Myocyte (in vitro differentiated cells): ENCODE measurements around the gene SEPTIN1. TPM values are rescaled to one million over a fixed set of nuclear protein-coding genes. Genes with fewer than 3 reads are reported as not detected.

ENCODE experiments used
- DNase-seq: peaks from one replicate; pipeline ENCODE4 v3.0.0-alpha.2; 2012; ENCODE audit warnings: low read depth
- polyA plus RNA-seq: library from polyadenylated mRNA; unstranded; fragments of >200 nt; gene quantifications from one replicate; pipeline ENCODE4 v1.2.1, GENCODE V29; 2012; ENCODE audit warnings: missing spikeins
- total RNA-seq: library from RNA; depleted of rRNA; stranded (reverse); fragments of >200 nt; gene quantifications from 2 replicates; pipeline ENCODE4 v1.2.3, GENCODE V29; 2014

The SEPTIN1 gene
- total RNA-seq, result 0.13 TPM in 1 of 2 replicates, not detected in the other
- polyA plus RNA-seq, result 2.9 TPM

DNA sequence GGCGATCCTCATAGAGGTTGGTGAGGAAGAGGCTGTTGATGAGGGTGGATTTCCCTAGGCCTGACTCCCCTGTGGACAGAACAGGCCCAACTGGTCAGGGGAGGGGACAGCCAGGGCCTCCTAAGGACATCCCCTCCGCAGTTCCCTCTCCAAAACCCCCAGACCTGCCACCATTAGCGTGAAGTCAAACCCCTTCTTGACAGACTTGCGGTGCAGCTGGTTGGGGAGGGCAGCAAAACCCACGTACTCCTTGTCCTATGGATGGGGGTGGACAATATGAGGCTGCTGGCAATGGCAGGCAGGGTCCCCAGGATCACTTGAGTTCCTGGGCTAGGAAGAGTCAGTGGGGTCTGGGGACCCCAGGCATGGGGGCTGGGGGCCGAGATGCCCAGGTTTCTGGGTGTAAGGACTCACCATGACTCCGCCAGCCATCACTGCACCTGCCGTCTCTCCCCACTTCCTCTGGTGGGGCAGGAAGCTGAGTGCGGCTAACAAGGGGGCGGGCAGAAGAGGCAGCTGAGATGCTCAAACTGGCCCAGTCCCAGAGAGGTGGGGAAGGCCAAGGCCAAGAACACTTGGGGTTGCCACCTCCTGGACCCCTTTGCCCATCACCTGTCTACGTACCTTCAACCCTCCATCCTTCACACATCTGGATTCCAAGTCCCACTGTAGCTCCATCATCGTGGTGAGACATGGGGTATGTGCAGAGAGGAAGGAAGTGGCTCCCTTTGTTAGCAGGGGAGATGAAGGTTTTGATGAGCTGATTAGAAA is at the start of gene SEPTIN1:
Gene SEPTIN1, minus strand, starts transcription at position 451 of the 771 bp plus-strand sequence. Its CDS starts 19 bp downstream, at position 432.
- DNase-seq, result peak; percentile 44

GRCh38 chr16:30430428-30430970 is 48.1 kb upstream of the SEPTIN1 start:
- DNase-seq, result no peak

GRCh38 chr16:30429678-30430427 is 47.5 kb upstream of the SEPTIN1 start, which contains the start of gene DCTPP1:
TSS of gene DCTPP1 (minus strand) at chr16:30430030. CDS start at chr16:30429980, 50 bp downstream.
- DNase-seq, result peak; percentile 99

DNA sequence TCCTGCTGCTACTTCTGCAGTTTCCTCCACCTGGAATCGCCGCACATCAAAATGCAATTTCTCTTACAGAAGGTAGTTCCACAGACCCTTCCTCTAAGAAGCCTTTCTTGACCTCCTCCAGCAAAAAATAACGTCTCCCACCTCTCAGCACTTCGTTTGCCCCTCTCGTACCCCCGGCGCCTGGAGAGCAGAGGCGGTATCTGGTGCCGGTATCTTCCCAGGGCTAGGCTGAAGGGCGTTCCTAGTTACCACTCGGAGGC is 47.0 kb upstream of the SEPTIN1 start:
- no peak for DNase-seq

- no peak for DNase-seq
Measured at GRCh38 chr16:30428055-30428454, 45.7 kb upstream of the SEPTIN1 start.

DNA sequence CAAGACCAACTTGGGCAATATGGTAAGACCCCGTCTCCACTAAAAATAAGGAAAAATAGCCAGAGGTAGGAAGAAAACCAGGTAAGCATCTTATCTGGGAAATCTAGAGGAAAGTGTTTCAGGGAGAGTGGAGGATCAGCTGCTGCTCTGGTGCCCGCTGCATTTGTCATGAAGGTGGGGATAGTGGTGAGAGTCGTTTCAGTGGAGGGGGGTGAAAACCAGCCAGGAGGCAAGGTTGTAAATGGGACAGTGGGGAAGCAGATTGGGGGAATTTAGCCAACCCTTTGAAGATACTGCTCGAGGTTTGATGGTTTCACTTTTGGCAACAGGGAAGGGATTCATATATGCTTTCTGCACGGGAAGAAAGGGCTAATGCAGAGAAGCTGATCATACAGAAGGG is 38.6 kb upstream of the SEPTIN1 start:
- DNase-seq, result no peak

DNA sequence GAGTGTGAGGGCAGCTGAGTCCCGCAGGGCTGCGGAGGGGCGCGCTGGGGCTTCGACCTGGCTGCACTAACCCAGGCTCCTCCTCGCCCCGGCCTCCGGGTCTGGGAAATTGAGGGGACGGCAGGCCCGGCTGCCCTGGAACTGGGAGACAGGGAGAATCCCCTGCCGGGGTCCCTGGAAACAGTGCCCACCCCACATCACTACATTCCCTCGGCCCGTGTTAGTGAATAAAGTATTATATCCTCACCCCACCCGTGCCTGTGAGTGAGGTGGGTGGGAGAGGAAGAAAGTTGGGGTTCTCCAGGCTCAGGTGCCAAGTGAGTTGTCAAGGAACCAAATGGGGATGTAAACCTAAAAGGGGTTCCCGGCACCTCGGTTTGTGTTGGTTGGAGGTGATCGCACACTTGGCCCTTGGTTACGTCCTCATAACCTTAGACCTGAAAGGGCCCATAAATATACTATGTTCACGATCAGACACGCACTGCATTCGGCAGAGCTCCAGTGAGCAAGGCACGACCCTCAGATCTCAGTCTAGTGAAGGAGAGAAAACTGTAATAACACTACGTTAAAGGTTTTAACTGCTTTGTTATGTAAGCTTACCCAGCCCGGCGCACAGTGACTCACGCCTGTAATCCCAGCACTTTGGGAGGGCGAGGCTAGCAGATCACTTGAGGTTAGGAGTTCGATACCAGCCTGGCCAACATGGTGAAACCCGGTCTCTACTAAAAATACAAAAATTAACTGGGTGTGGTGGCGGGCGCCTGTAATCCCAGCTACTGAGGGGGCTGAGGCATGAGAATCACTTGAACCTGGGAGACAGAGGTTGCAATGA is 36.2 kb upstream of the SEPTIN1 start:
- DNase-seq, result no peak

DNA sequence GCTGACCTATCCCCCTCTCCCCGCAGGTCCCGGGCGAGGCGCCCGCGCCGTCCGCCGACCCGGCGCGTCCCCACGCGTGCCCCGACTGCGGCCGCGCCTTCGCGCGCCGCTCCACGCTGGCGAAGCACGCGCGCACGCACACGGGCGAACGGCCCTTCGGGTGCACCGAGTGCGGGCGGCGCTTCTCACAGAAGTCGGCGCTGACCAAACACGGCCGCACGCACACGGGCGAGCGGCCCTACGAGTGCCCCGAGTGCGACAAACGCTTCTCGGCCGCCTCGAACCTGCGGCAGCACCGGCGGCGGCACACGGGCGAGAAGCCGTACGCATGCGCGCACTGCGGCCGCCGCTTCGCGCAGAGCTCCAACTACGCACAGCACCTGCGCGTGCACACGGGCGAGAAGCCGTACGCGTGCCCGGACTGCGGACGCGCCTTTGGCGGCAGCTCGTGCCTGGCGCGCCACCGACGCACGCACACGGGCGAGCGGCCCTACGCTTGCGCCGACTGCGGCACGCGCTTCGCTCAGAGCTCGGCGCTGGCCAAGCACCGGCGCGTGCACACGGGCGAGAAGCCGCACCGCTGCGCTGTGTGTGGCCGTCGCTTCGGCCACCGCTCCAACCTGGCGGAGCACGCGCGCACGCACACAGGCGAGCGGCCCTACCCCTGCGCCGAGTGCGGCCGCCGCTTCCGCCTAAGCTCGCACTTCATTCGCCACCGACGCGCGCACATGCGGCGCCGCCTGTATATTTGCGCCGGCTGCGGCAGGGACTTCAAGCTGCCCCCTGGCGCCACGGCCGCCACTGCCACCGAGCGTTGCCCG is 35.4 kb upstream of the SEPTIN1 start:
- peak; percentile 60 for DNase-seq

DNA sequence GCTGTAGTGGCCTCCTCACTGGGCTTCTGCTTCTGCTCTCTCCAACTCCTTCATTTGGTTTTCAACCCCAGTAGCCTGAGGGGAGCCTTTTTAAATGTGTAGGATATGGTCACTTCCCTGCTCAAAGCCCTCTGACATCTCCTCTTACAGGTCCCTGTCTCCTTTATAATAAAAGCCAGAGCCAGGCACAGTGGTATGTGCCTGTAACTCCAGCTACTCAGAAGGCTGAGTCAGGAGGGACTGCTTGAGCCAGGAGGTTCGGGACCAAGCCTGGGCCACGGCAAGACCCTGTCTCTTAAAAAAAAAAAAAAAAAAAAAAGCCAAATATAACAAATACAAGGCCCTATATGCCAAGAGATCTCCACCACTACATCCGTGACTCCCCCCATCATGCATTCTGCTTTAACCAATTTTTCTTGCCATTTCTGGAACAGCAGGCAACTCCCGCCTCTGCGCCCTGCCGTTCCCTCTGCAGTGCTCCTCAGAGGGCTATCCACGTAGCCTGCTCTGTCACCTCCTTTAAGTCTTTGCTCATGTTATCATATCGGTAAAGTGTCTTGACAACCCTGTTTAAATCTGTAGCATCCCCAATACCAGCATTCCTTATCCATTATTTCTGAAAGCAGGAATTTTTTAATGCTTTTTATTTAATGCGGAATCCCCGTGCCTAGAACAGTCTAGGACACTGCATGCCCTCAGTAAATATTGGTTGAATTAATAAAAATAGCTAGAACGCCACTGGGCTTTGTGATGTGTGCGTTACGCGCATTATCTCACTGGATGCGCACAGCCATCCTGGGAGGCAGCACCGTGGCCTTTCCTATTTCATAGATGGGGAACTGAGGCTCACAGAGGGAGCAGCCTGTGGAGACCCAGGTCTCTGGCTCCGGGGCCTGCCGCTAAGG is 34.5 kb upstream of the SEPTIN1 start:
- no peak for DNase-seq

DNA sequence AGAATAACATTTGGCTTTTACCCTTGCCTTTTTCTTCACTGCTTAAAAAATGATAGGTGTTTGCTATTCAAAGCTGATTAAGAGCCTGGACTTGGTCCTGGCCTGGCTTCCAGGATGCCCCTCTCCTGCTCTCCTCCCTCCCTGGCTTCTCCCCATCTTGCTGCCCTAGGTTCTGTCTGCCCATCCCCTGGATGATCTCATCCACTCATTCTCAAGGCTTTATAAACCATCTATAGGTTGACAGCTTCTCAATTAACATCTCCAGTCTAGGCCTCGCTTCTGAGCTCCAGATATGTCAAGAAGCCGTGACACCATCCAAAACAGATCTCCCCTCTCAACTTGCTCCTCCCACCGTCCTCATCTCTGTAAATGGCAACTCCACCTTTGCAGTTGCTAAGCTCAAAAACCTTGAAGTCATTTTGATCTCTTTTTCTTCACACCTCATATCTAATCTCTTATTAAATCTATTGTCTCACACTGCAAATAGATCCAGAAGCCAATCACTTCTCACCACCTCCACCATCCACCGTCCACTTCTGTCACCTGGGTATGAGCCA is 33.8 kb upstream of the SEPTIN1 start:
- no peak for DNase-seq

DNA sequence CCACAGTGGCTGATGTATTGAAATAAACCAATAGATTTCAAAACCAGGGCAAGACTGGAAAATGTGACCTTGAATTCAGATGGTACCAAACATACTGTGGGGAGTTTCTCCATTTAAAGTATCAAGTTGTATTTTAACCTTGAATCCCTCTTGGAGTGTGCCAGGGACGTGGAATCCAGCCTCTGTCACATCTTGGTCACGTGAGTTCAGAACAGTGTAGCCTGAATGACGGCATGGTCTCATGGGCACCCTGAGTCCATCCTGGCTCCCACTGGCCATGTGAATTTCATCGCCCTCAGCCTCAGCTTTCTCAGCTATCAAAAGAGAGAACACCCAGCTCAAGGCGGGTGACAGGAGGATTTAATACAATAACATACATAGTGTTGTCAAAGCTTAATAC is 31.8 kb upstream of the SEPTIN1 start:
- no peak for DNase-seq

DNA sequence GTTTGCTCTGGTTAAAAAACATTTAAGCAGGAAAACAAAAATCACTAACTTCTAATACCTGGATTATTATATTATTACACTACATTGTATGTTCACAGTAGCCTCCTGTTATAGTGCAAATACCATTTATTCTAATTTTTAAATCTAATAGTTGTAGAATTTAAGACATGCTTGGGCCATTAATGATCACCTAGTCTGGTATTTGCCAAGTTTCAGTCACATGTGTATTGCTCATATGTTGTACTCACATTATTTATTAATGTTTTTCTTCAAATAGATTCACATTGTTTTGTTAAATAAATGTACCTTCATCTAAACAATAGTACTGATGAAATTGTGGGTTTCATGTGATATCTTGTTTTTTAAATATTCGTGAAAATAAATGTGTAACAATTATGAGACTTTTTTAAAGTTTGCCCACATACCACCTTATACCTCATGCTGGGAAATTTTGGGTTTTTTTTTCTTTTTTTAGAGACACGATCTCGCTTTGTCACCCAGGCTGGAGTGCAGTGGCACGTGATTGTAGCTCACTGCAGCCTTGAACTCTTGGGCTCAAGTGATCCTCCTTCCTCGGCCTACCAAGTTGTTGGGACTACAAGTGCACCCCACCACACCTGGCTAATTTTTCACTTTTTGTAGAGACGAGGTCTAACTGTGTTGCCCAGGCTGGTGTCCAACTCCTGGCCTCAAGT is 30.9 kb upstream of the SEPTIN1 start:
- DNase-seq, result no peak

- DNase-seq, result peak; percentile 92
Measured at GRCh38 chr16:30409125-30410060, 27.0 kb upstream of the SEPTIN1 start.

DNA sequence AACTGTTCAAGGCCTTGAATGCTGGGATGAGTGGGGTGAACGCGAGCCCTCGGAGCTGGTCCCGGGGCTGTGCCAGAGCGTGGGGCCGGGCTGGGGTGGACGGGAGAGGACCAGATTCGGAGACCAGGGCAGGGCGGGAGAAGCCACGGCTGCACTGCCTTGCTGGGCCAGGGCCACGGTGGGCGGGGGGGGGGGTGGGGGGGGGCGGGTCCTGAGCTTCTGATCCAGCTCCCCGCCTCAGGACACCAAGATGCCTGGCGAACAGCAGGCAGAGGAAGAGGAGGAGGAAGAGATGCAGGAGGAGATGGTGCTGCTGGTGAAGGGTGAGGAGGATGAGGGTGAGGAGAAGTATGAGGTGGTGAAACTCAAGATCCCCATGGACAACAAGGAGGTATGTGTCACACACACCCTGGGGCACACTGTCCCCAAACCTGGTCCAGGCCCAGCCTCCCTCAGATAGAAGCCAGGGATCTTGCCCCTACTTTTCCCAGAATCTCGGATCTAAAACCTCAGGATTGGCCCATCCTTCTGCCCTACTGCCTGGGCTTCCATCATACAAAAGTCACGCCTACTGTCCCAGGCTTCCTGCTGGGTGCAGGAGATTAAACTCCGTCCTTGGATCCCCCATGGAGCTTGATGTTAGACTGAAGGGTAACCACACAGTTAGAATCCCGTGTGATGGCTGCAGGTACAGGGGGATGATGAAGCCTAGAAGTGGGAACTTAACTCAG is 25.6 kb upstream of the SEPTIN1 start:
- no peak for DNase-seq

DNA sequence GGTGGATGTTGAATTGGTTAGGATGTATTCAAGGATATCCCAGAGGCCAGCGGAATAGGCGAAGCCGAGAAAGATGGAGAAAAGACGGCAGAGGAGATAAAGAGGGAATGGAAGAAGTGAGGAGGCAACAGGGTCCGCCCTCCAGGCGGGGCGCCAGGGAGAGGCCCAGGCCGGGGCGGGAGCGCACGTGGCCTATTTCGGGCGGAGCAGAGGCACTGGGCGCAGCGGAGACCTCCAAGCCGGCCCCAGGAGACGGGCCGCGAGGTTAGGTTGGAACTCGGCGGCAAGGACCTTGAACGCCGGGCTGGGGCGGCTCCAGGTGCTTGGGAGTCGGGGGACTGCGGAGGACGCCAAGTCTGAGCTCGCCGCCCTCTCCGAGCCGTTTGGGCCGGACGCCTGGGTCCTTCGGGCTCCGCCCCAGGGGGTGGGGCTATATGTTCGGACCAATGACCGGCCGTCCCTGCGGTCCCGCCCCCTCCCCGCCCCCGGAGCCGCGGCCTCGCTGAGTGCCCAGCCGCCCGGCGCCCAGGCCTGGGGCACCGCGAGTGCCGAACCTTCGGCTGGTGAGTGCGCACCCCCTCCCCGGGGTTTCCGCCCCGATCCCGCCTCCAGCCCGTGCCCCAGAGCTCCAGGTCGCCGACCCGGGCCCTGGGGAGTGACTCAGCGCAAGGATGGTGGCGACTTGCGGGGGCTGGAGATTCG is 24.9 kb upstream of the SEPTIN1 start, which contains the start of gene ZNF771:
Gene ZNF771, plus strand, starts transcription at position 505 of the 702 bp plus-strand sequence. CDS start 448 bp downstream, outside the sequence.
- peak; percentile 92 for DNase-seq

DNA sequence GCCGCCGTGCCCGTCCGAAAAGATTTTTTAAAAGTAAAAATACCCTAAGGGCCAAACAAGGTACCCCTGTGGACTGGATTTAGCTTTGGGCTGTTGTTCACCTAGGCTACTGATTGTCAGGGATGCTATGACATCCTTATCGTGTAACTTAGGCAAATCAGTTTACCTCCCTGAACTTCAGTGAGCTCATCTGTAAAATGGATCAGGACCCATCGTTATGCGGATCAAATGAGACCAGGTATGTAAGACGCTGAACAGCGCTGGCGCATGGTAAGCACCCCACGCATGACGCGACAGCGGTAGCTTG is 24.4 kb upstream of the SEPTIN1 start:
- DNase-seq, result no peak
